B cell (primary cell): ENCODE data around the gene ZNF132. TPM values are rescaled to one million over a fixed set of nuclear protein-coding genes. Genes with fewer than 3 reads are reported as not detected.

Source experiments
- ATAC-seq: fragments of 200-7000 bp; cut with Tn5 transposase; one replicate; pipeline ENCODE4 v1.10.0; 2021; ENCODE audit warnings: low read depth, mild to moderate bottlenecking, moderate number of reproducible peaks, moderate library complexity
- CTCF ChIA-PET: fragments of 350-600 bp; sonication (Branson Sonifier 250); formaldehyde crosslinking; loops from one replicate; lab custom pipeline; 2021; ENCODE audit warnings: antibody characterized with exemption, inconsistent platforms; lab: Charles Lee
- POLR2A ChIA-PET: fragments of 350-600 bp; sonication (Branson Sonifier 250); formaldehyde crosslinking; loops from one replicate; lab custom pipeline; 2021; ENCODE audit warnings: antibody characterized with exemption; lab: Charles Lee
- DNase-seq: peaks from one replicate; pipeline ENCODE4 v3.0.0; 2013
- H2AFZ ChIP-seq: 2 replicates; pipeline ENCODE4 v1.6.1; 2012; ENCODE audit warnings: mild to moderate bottlenecking, low read depth, low read length; ENCODE audit not compliant: insufficient read depth, poor library complexity, severe bottlenecking
- H3K27ac ChIP-seq, 2 donors: 1 replicate in 1 of 2; 2 replicates in 1 of 2; pipeline ENCODE4 v1.5.1; 2012 to 2013; ENCODE audit warnings: low read length in 2 of 2, mild to moderate bottlenecking in 2 of 2, moderate library complexity in 1 of 2
- H3K27me3 ChIP-seq, 4 experiments: fragments of 200-600 bp in 1 of 4; sonication (generic) in 1 of 4; replicated peaks in 1 of 4; 1 replicate in 2 of 4; 2 replicates in 2 of 4; pipeline versions ENCODE4 v1.6.1 to v1.7.0; 2013 to 2016; ENCODE audit warnings: low read length in 3 of 4, mild to moderate bottlenecking in 2 of 4, mixed read lengths in 1 of 4, moderate library complexity in 1 of 4; ENCODE audit not compliant: insufficient read depth in 4 of 4, control insufficient read depth in 3 of 4; ENCODE audit errors: control extremely low read depth in 1 of 4
- H3K36me3 ChIP-seq, 2 experiments: replicated peaks in 1 of 2; 1 replicate in 1 of 2; 2 replicates in 1 of 2; pipeline versions ENCODE4 v1.6.1 to v1.7.1; 2013; ENCODE audit warnings: low read length in 1 of 2; ENCODE audit not compliant: insufficient read depth in 2 of 2, control insufficient read depth in 1 of 2; ENCODE audit errors: control extremely low read depth in 1 of 2, extremely low read depth in 1 of 2
- H3K4me1 ChIP-seq, 2 donors: fragments of 200-600 bp in 1 of 2; sonication (generic) in 1 of 2; 1 replicate in 1 of 2; 2 replicates in 1 of 2; pipeline versions ENCODE4 v1.5.1 to v1.6.1; 2013 to 2017; ENCODE audit warnings: low read length in 2 of 2; ENCODE audit not compliant: control insufficient read depth in 2 of 2, insufficient read depth in 2 of 2
- H3K4me2 ChIP-seq: replicated peaks from 2 replicates; pipeline ENCODE3; 2012; ENCODE audit warnings: mild to moderate bottlenecking, low read depth, low read length; ENCODE audit not compliant: poor library complexity, severe bottlenecking
- H3K4me3 ChIP-seq, 5 experiments: fragments of 200-600 bp in 1 of 5; sonication (generic) in 1 of 5; 1 replicate in 3 of 5; 2 replicates in 2 of 5; pipeline versions ENCODE4 v1.5.1 to v1.7.0; 2011 to 2016; ENCODE audit warnings: low read length in 4 of 5, mild to moderate bottlenecking in 4 of 5, low read depth in 2 of 5, control low read depth in 1 of 5, moderate library complexity in 1 of 5; ENCODE audit not compliant: insufficient read depth in 1 of 5; ENCODE audit errors: control extremely low read depth in 1 of 5, extremely low read depth in 1 of 5
- H3K79me2 ChIP-seq: fragments of 200-600 bp; sonication (generic); one replicate; pipeline ENCODE4 v1.6.0; 2016; ENCODE audit warnings: low read length; ENCODE audit not compliant: control insufficient read depth, insufficient read depth
- H3K9ac ChIP-seq: fragments of 200-600 bp; sonication (generic); 2 replicates; pipeline ENCODE4 v1.6.1; 2017; ENCODE audit warnings: mild to moderate bottlenecking, low read length, moderate library complexity
- H3K9me3 ChIP-seq, 3 donors: one replicate each; pipeline versions ENCODE4 v1.6.1 to v1.7.1; 2013; ENCODE audit warnings: low read length in 2 of 3; ENCODE audit not compliant: control insufficient read depth in 2 of 3, insufficient read depth in 1 of 3; ENCODE audit errors: control extremely low read depth in 1 of 3
- H4K20me1 ChIP-seq: 2 replicates; pipeline ENCODE4 v1.6.0; 2012; ENCODE audit warnings: mild to moderate bottlenecking, low read length; ENCODE audit not compliant: insufficient read depth, control insufficient read depth, poor library complexity, severe bottlenecking
- H3K27ac Mint-ChIP-seq: one replicate; pipeline ENCODE4 v1.8.0; 2021; ENCODE audit warnings: mixed read lengths
- H3K27me3 Mint-ChIP-seq: one replicate; pipeline ENCODE4 v1.8.0; 2021; ENCODE audit warnings: mixed read lengths
- H3K4me1 Mint-ChIP-seq: one replicate; pipeline ENCODE4 v1.8.0; 2021; ENCODE audit warnings: mixed read lengths
- H3K4me3 Mint-ChIP-seq: one replicate; pipeline ENCODE4 v1.8.0; 2021; ENCODE audit warnings: mixed read lengths
- H3K9me3 Mint-ChIP-seq: one replicate; pipeline ENCODE4 v1.8.0; 2022; ENCODE audit warnings: mixed read lengths; ENCODE audit not compliant: insufficient read depth
- EZH2 ChIP-seq: IDR thresholded peaks from 2 replicates; pipeline ENCODE4 v1.6.1; 2012; ENCODE audit warnings: borderline replicate concordance, low read depth, mild to moderate bottlenecking, moderate library complexity, low read length; ENCODE audit not compliant: insufficient read depth, poor library complexity, severe bottlenecking
- WGBS: methylation state at CpG from one replicate; pipeline ENCODE4 v1.1.5; 2013; ENCODE audit warnings: missing lambda C conversion rate; ENCODE audit not compliant: insufficient coverage; 5-methylcytosine and 5-hydroxymethylcytosine counted together
- intact Hi-C: fragments of 100-400 bp; cut with micrococcal nuclease; formaldehyde crosslinking; loops from one replicate; pipeline ENCODE4 v1.10.0; 2022
- polyA plus RNA-seq: library from polyadenylated mRNA; depleted of rRNA; stranded (reverse); fragments of >200 nt; gene quantifications from 2 replicates; pipeline ENCODE4 v1.2.3, GENCODE V29; 2012
- total RNA-seq, 2 donors: library from RNA; stranded (reverse); fragments of 120-200 nt in 1 of 2; gene quantifications; 1 replicate in 1 of 2; 2 replicates in 1 of 2; pipeline versions ENCODE4 v1.2.3 to v1.2.4, GENCODE V29; 2013 to 2022
- TF ChIP-seq, protein P1 (sequence below): fragments of 200-600 bp; IDR thresholded peaks from one replicate; pipeline ENCODE4 v1.8.0; 2022; ENCODE audit warnings: antibody characterized with exemption, mild to moderate bottlenecking

The ZNF132 gene
- total and polyA plus RNA-seq, 2 donors (not counting 1 experiment from before 2014, with no cell fraction given), result 1.6 to 14.7 TPM

DNA sequence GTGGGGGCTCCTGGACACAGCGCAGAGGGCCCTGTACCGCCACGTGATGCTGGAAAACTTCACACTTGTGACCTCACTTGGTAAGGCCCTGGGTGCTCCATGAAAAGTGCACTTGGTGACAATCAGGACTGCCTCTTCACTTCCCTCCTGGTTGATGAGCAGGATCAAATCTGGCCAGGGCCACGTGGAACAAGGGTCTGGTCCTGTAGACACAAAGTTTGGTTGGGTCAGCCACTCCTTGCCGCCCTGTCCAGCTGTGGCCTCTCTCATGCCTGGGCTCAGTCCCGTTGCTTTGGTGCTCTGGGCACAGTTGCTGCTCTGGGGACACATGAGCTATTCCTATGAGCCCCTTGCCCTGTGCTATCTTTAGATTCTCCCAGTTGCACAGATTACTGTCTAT lies 13.8 kb upstream of the ZNF132 start:
- CTCF ChIA-PET, result no interaction called here

More for the DNA sequence above, 13.8 kb upstream of the ZNF132 start:
- intact Hi-C loops, result loop anchor here (5.0 kb wide), 2 partner anchors 91 to 126 kb away; partner anchors contain the start of genes ZNF497 and ZSCAN22
- no peak overlapping the region for H3K9ac ChIP-seq
- H3K27me3 ChIP-seq, result peaks cover 0 to 9% (median 0%) of the 10 kb centered on the region in 4 experiments
- peaks cover 0 to 12% of the 10 kb centered on the region in 2 experiments for H3K36me3 ChIP-seq
- no peaks in the 10 kb centered on the region for H3K27me3 Mint-ChIP-seq
- H3K27ac Mint-ChIP-seq, result no peak overlapping the region
- 98% methylated on average over 6 of the region's 6 CpGs for WGBS
- POLR2A ChIA-PET, result interaction anchor here (1.4 kb wide), 1 partner anchor 22 kb away, joined by 3 read pairs; the partner anchor contains the start of gene ZNF446
- peaks cover 5 to 12% of the 10 kb centered on the region in 2 donors for H3K4me1 ChIP-seq
- no peaks in the 10 kb centered on the region for H4K20me1 ChIP-seq
- no peak overlapping the region for H3K4me3 ChIP-seq
- no peaks in the 10 kb centered on the region for H3K9me3 Mint-ChIP-seq
- H3K9me3 ChIP-seq, result peaks cover 1 to 8% (median 3%) of the 10 kb centered on the region in 3 donors
- no peak for TF ChIP-seq EZH2
- TF ChIP-seq, protein P1, sequence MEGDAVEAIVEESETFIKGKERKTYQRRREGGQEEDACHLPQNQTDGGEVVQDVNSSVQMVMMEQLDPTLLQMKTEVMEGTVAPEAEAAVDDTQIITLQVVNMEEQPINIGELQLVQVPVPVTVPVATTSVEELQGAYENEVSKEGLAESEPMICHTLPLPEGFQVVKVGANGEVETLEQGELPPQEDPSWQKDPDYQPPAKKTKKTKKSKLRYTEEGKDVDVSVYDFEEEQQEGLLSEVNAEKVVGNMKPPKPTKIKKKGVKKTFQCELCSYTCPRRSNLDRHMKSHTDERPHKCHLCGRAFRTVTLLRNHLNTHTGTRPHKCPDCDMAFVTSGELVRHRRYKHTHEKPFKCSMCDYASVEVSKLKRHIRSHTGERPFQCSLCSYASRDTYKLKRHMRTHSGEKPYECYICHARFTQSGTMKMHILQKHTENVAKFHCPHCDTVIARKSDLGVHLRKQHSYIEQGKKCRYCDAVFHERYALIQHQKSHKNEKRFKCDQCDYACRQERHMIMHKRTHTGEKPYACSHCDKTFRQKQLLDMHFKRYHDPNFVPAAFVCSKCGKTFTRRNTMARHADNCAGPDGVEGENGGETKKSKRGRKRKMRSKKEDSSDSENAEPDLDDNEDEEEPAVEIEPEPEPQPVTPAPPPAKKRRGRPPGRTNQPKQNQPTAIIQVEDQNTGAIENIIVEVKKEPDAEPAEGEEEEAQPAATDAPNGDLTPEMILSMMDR, result no peak
- H3K79me2 ChIP-seq, result peaks cover 6% of the 10 kb centered on the region
- no peak overlapping the region for H3K4me2 ChIP-seq
- H3K27ac ChIP-seq, result no peak overlapping the region
- H3K4me3 Mint-ChIP-seq, result peak overlapping the region; percentile 33
- H2AFZ ChIP-seq, result no peak overlapping the region
- peaks cover 20% of the 10 kb centered on the region for H3K4me1 Mint-ChIP-seq
- ATAC-seq, result no peak
- DNase-seq, result no peak
